Osteoblast (primary cell): ENCODE data around the gene SIGLEC15. TPM values are rescaled to one million over a fixed set of nuclear protein-coding genes. Genes with fewer than 3 reads are reported as not detected.
A peak's percentile ranks its signal among the peaks of the same experiment; 100 is the strongest.

ENCODE experiments used
- DNase-seq: peaks from one replicate; pipeline ENCODE4 v3.0.0; 2011; ENCODE audit warnings: low spot score, mixed read lengths; ENCODE audit not compliant: insufficient read length; ENCODE audit errors: missing footprints
- H2AFZ ChIP-seq: 2 replicates; pipeline ENCODE4 v1.6.0; 2011; ENCODE audit warnings: mild to moderate bottlenecking, low read length
- H3K27ac ChIP-seq: 2 replicates; pipeline ENCODE4 v1.5.1; 2011; ENCODE audit warnings: mild to moderate bottlenecking, low read depth, low read length, moderate library complexity
- H3K27me3 ChIP-seq: 2 replicates; pipeline ENCODE4 v1.6.0; 2012; ENCODE audit warnings: mild to moderate bottlenecking, control low read depth, inconsistent platforms, low read length, moderate library complexity; ENCODE audit not compliant: insufficient read depth
- H3K36me3 ChIP-seq: 2 replicates; pipeline ENCODE4 v1.5.1; 2011; ENCODE audit warnings: mild to moderate bottlenecking, low read length, control low read depth, moderate library complexity; ENCODE audit not compliant: insufficient read depth
- H3K4me1 ChIP-seq: 2 replicates; pipeline ENCODE4 v1.5.1; 2011; ENCODE audit warnings: mild to moderate bottlenecking, low read length, control low read depth, moderate library complexity; ENCODE audit not compliant: insufficient read depth
- H3K4me2 ChIP-seq: 2 replicates; pipeline ENCODE4 v1.6.0; 2011; ENCODE audit warnings: mild to moderate bottlenecking, low read length; ENCODE audit not compliant: insufficient read depth
- H3K4me3 ChIP-seq: fragments of 200-600 bp; sonication (generic); 3 replicates; pipeline ENCODE4 v1.5.1; 2012; ENCODE audit warnings: mild to moderate bottlenecking, low read length, inconsistent platforms; ENCODE audit not compliant: insufficient read depth
- H3K79me2 ChIP-seq: 2 replicates; pipeline ENCODE4 v1.6.0; 2012; ENCODE audit warnings: mild to moderate bottlenecking, low read length, control low read depth, inconsistent platforms; ENCODE audit not compliant: insufficient read depth
- H3K9me3 ChIP-seq: 2 replicates; pipeline ENCODE4 v1.5.1; 2011; ENCODE audit warnings: low read depth, low read length, control low read depth
- H4K20me1 ChIP-seq: 2 replicates; pipeline ENCODE4 v1.6.0; 2012; ENCODE audit warnings: mild to moderate bottlenecking, low read length, control low read depth; ENCODE audit not compliant: insufficient read depth
- total RNA-seq: library from RNA; depleted of rRNA; stranded (reverse); fragments of >200 nt; gene quantifications from 2 replicates; pipeline ENCODE4 v1.2.3, GENCODE V29; 2012
- TF ChIP-seq, protein P1 (sequence below): IDR thresholded peaks from 2 replicates; pipeline ENCODE4 v1.5.1; 2011; ENCODE audit warnings: mild to moderate bottlenecking, low read depth, low read length, moderate library complexity; ENCODE audit errors: extremely low read depth

SIGLEC15 gene
- total RNA-seq, 1 donor, result 8.0 TPM

GRCh38 chr18:45859334-45859733 is 33.9 kb downstream of the SIGLEC15 start:
- no peak for DNase-seq
- no peak overlapping the region for H3K4me3 ChIP-seq
- H3K79me2 ChIP-seq, result peaks cover 9% of the 10 kb centered on the region
- no peak overlapping the region for H2AFZ ChIP-seq
- H4K20me1 ChIP-seq, result no peaks in the 10 kb centered on the region
- no peak overlapping the region for H3K27ac ChIP-seq
- H3K36me3 ChIP-seq, result peaks cover 87% of the 10 kb centered on the region
- no peaks in the 10 kb centered on the region for H3K27me3 ChIP-seq
- H3K4me1 ChIP-seq, result peaks cover 19% of the 10 kb centered on the region
- no peak overlapping the region for H3K4me2 ChIP-seq
- TF ChIP-seq, protein P1, sequence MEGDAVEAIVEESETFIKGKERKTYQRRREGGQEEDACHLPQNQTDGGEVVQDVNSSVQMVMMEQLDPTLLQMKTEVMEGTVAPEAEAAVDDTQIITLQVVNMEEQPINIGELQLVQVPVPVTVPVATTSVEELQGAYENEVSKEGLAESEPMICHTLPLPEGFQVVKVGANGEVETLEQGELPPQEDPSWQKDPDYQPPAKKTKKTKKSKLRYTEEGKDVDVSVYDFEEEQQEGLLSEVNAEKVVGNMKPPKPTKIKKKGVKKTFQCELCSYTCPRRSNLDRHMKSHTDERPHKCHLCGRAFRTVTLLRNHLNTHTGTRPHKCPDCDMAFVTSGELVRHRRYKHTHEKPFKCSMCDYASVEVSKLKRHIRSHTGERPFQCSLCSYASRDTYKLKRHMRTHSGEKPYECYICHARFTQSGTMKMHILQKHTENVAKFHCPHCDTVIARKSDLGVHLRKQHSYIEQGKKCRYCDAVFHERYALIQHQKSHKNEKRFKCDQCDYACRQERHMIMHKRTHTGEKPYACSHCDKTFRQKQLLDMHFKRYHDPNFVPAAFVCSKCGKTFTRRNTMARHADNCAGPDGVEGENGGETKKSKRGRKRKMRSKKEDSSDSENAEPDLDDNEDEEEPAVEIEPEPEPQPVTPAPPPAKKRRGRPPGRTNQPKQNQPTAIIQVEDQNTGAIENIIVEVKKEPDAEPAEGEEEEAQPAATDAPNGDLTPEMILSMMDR, result no peak
- H3K9me3 ChIP-seq, result no peaks in the 10 kb centered on the region

GRCh38 chr18:45860492-45860891 is 35.0 kb downstream of the SIGLEC15 start:
- Histone ChIP-seq H3K9me3 (no peaks in the 10 kb centered on the region), H4K20me1 (no peaks in the 10 kb centered on the region), H3K36me3 (peaks cover 87% of the 10 kb centered on the region), H3K4me1 (peaks cover 19% of the 10 kb centered on the region), H3K27ac (no peak overlapping the region), H2AFZ (no peak overlapping the region), H3K4me3 (no peak overlapping the region), H3K4me2 (no peak overlapping the region), H3K79me2 (peaks cover 8% of the 10 kb centered on the region), H3K27me3 (no peaks in the 10 kb centered on the region)
- TF ChIP-seq, protein P1, result no peak
- DNase-seq, result no peak

GRCh38 chr18:45860971-45861370 is 35.5 kb downstream of the SIGLEC15 start:
- no peaks in the 10 kb centered on the region for H3K9me3 ChIP-seq
- no peak overlapping the region for H3K4me3 ChIP-seq
- H3K4me1 ChIP-seq, result peaks cover 19% of the 10 kb centered on the region
- no peak overlapping the region for H2AFZ ChIP-seq
- no peak overlapping the region for H3K27ac ChIP-seq
- no peak for DNase-seq
- no peak overlapping the region for H3K4me2 ChIP-seq
- TF ChIP-seq, protein P1, result no peak
- H3K27me3 ChIP-seq, result no peaks in the 10 kb centered on the region
- H4K20me1 ChIP-seq, result no peaks in the 10 kb centered on the region
- H3K36me3 ChIP-seq, result peaks cover 87% of the 10 kb centered on the region
- peaks cover 7% of the 10 kb centered on the region for H3K79me2 ChIP-seq

DNA sequence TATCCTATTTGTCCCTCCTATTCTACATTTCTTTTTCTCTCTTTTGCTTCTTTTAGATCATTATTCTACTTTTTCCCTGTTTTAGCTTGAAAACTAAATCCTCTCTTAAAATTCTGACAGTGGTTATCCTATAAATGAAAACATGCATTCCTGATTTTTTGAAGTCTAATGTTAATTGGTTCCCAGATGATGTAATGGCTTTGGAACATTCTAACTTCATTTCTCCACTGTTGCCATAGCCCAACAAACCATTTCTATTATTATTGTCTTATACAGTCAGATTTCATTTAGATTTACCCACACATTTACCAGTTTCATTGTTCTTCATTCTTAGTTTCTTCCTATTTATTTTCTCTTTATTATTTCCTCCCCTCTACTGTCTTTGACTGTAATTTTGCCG is 36.5 kb downstream of the SIGLEC15 start:
- no peak overlapping the region for H3K4me3 ChIP-seq
- no peaks in the 10 kb centered on the region for H3K27me3 ChIP-seq
- peak overlapping the region; percentile 6 for H3K27ac ChIP-seq
- H3K36me3 ChIP-seq, result peaks cover 92% of the 10 kb centered on the region
- H3K79me2 ChIP-seq, result peaks cover 7% of the 10 kb centered on the region
- no peaks in the 10 kb centered on the region for H4K20me1 ChIP-seq
- H2AFZ ChIP-seq, result no peak overlapping the region
- DNase-seq, result no peak
- no peaks in the 10 kb centered on the region for H3K9me3 ChIP-seq
- H3K4me1 ChIP-seq, result peaks cover 19% of the 10 kb centered on the region
- TF ChIP-seq, protein P1, result no peak
- no peak overlapping the region for H3K4me2 ChIP-seq
